ENCODE data around the gene UGT3A1.

- TF ChIP-seq POLR2AphosphoS5 (IDR thresholded peaks at IDR 0.05; ENCODE audit: low read depth, low read length) (no peak), CTCF (IDR thresholded peaks at IDR 0.05) (no peak)
These were observed 38.7 kb upstream of the UGT3A1 start for GRCh38 chr5:36029914-36030313.
